Gastrocnemius medialis (tissue), 4 donors: ENCODE measurements around the gene NUDT5.

Experiments
- CTCF ChIP-seq, 5 experiments: fragments of 450-650 bp in 3 of 5; fragments of 200-600 bp in 2 of 5; sonication (generic) in 2 of 5; IDR thresholded peaks in 4 of 5; conservative IDR thresholded peaks in 1 of 5; 1 replicate in 4 of 5; 2 replicates in 1 of 5; pipeline ENCODE4 v1.5.1; 2016 to 2019; ENCODE audit warnings: antibody characterized with exemption in 5 of 5, mild to moderate bottlenecking in 3 of 5, moderate library complexity in 3 of 5
- POLR2A ChIP-seq, 2 donors: fragments of 450-650 bp; IDR thresholded peaks; one replicate each; pipeline ENCODE4 v1.6.1; 2017; ENCODE audit warnings: antibody characterized with exemption in 2 of 2, mild to moderate bottlenecking in 2 of 2, moderate library complexity in 2 of 2

DNA sequence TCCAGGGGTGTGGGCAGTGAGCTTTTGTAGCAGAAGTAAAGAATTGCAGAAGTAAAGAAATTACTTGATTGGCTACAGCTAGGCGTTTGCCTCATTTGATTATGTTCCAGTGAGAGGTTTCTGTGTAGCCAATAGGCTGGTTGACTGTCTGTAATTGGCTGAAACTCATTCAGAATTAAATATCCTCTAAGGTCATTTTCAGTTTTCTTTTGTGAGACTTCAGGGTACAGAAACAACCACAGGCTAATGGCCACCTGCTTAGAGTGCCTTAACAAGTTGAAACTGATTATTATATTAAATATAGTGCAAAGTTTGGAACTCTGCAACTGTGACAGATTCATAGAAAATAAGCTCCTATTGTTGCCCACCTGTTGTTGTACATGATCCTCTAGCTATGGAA is 55.7 kb downstream of the NUDT5 start:
- TF ChIP-seq CTCF (IDR thresholded peaks at IDR 0.05 in 4 of 5, conservative IDR thresholded peaks at IDR 0.05 in 1 of 5) = no peak
- TF ChIP-seq POLR2A (IDR thresholded peaks at IDR 0.05) = no peak
